22Rv1 (cell line): ENCODE data around the gene KCNQ1.

Source experiments
- ZFX ChIP-seq: fragments of 450-650 bp; IDR thresholded peaks from 2 replicates; pipeline ENCODE4 v1.6.1; 2017; ENCODE audit warnings: antibody characterized with exemption, borderline replicate concordance
- TF ChIP-seq, protein P1 (sequence below): fragments of 450-650 bp; IDR thresholded peaks from 2 replicates; pipeline ENCODE4 v1.5.1; 2017; ENCODE audit warnings: mild to moderate bottlenecking

DNA sequence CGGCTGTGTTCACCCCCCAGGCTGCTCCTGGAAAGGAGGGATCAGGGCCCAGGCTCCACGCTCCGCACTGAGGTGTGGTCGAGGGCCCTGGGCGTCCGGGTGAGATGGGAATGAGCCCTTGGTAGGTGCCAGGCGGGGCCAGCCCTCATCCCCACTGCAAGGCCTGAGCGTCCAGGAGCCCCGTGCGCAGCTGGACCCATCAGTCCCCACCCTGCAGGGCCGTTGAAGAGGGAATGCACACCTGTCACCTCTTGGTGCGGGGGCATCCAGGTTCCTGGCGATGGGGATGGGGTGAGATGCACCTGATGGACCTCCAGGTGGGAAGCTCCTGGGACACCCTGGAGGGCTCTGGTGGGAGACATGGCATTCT, 72.2 kb downstream of the KCNQ1 start:
- TF ChIP-seq, protein P1, sequence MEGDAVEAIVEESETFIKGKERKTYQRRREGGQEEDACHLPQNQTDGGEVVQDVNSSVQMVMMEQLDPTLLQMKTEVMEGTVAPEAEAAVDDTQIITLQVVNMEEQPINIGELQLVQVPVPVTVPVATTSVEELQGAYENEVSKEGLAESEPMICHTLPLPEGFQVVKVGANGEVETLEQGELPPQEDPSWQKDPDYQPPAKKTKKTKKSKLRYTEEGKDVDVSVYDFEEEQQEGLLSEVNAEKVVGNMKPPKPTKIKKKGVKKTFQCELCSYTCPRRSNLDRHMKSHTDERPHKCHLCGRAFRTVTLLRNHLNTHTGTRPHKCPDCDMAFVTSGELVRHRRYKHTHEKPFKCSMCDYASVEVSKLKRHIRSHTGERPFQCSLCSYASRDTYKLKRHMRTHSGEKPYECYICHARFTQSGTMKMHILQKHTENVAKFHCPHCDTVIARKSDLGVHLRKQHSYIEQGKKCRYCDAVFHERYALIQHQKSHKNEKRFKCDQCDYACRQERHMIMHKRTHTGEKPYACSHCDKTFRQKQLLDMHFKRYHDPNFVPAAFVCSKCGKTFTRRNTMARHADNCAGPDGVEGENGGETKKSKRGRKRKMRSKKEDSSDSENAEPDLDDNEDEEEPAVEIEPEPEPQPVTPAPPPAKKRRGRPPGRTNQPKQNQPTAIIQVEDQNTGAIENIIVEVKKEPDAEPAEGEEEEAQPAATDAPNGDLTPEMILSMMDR = no peak
- TF ChIP-seq ZFX = no peak
